ENCODE data around the gene PBX3. TPM values are rescaled to one million over a fixed set of nuclear protein-coding genes. Genes with fewer than 3 reads are reported as not detected.

PBX3 gene
- total RNA-seq, 1 donor from 2014 or later: 48.6 TPM

- H3K4me1 ChIP-seq: no peaks in the 10 kb centered on the region
- no peak for ATAC-seq
- intact Hi-C loops (cut with DNase I): no loop called here
- no peak overlapping the region for H3K4me3 ChIP-seq
- no peak for DNase-seq
- H3K36me3 ChIP-seq: no peaks in the 10 kb centered on the region
- H3K9me3 ChIP-seq: no peaks in the 10 kb centered on the region
- no peak overlapping the region for H3K27ac ChIP-seq
- H3K27me3 ChIP-seq: no peaks in the 10 kb centered on the region
- no peak for TF ChIP-seq CTCF (IDR thresholded peaks at IDR 0.05)
Observed at GRCh38 chr9:125831054-125831453, 83.9 kb downstream of the PBX3 start.

GRCh38 chr9:125831616-125832015, 84.4 kb downstream of the PBX3 start:
- ATAC-seq: no peak
- no peaks in the 10 kb centered on the region for H3K36me3 ChIP-seq
- no peak for DNase-seq
- H3K4me1 ChIP-seq: no peaks in the 10 kb centered on the region
- H3K27ac ChIP-seq: no peak overlapping the region
- no peak overlapping the region for H3K4me3 ChIP-seq
- intact Hi-C loops (cut with DNase I): no loop called here
- no peaks in the 10 kb centered on the region for H3K9me3 ChIP-seq
- no peak for TF ChIP-seq CTCF (IDR thresholded peaks at IDR 0.05)
- no peaks in the 10 kb centered on the region for H3K27me3 ChIP-seq

- Histone ChIP-seq H3K9me3 (no peaks in the 10 kb centered on the region), H3K27ac (no peak overlapping the region), H3K27me3 (no peaks in the 10 kb centered on the region), H3K4me1 (no peaks in the 10 kb centered on the region), H3K36me3 (no peaks in the 10 kb centered on the region), H3K4me3 (no peak overlapping the region)
- TF ChIP-seq CTCF (IDR thresholded peaks at IDR 0.05): no peak
- intact Hi-C loops (cut with DNase I): no loop called here
- DNase-seq: no peak
- no peak for ATAC-seq
Observed at GRCh38 chr9:125835655-125836054, 88.5 kb downstream of the PBX3 start.

- no peak overlapping the region for H3K27ac ChIP-seq
- H3K4me3 ChIP-seq: no peak overlapping the region
- no peak for DNase-seq
- intact Hi-C loops (cut with DNase I): no loop called here
- no peak for ATAC-seq
- H3K4me1 ChIP-seq: no peaks in the 10 kb centered on the region
- H3K36me3 ChIP-seq: no peaks in the 10 kb centered on the region
- H3K9me3 ChIP-seq: no peaks in the 10 kb centered on the region
- TF ChIP-seq CTCF (IDR thresholded peaks at IDR 0.05): no peak
- H3K27me3 ChIP-seq: no peaks in the 10 kb centered on the region
Observed at GRCh38 chr9:125839317-125839716, 92.1 kb downstream of the PBX3 start.

GRCh38 chr9:125841444-125841843, 94.3 kb downstream of the PBX3 start:
- H3K27ac ChIP-seq: no peak overlapping the region
- no peak for ATAC-seq
- intact Hi-C loops (cut with DNase I): no loop called here
- H3K27me3 ChIP-seq: no peaks in the 10 kb centered on the region
- H3K36me3 ChIP-seq: no peaks in the 10 kb centered on the region
- no peak overlapping the region for H3K4me3 ChIP-seq
- DNase-seq: no peak
- no peaks in the 10 kb centered on the region for H3K4me1 ChIP-seq
- TF ChIP-seq CTCF (IDR thresholded peaks at IDR 0.05): no peak
- H3K9me3 ChIP-seq: no peaks in the 10 kb centered on the region

GRCh38 chr9:125842242-125842641, 95.1 kb downstream of the PBX3 start:
- H3K9me3 ChIP-seq: no peaks in the 10 kb centered on the region
- no peaks in the 10 kb centered on the region for H3K4me1 ChIP-seq
- H3K36me3 ChIP-seq: no peaks in the 10 kb centered on the region
- no peak for DNase-seq
- TF ChIP-seq CTCF (IDR thresholded peaks at IDR 0.05): no peak
- no peak overlapping the region for H3K4me3 ChIP-seq
- no peak overlapping the region for H3K27ac ChIP-seq
- no peaks in the 10 kb centered on the region for H3K27me3 ChIP-seq
- intact Hi-C loops (cut with DNase I): no loop called here
- no peak for ATAC-seq

Data from upper lobe of right lung (tissue), 1 donor.